Measurements from ENCODE around the gene SAP30. TPM values are rescaled to one million over a fixed set of nuclear protein-coding genes. Genes with fewer than 3 reads are reported as not detected.

The SAP30 gene, protein sequence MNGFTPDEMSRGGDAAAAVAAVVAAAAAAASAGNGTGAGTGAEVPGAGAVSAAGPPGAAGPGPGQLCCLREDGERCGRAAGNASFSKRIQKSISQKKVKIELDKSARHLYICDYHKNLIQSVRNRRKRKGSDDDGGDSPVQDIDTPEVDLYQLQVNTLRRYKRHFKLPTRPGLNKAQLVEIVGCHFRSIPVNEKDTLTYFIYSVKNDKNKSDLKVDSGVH
- 10 to 100 TPM; 14.8 to 32.3 (median 17.1) TPM for total RNA-seq
- polyA plus RNA-seq: 10 to 100 TPM; 10.7 to 14.0 TPM
- long read RNA-seq, donor 1, partial matches to known transcripts: 0 of 1 reads
- long read RNA-seq, donor 1, other reads (novel, unspliced or antisense): 1 of 1 reads
- long read RNA-seq, donor 2, transcript SAP30-201 (4 exons, 1,108 nt): major isoform, 83 of 101 reads
- long read RNA-seq, donor 2, partial matches to known transcripts: 18 of 101 reads
- long read RNA-seq, donor 2, other reads (novel, unspliced or antisense): 0 of 101 reads
- long read RNA-seq, donor 3, transcript SAP30-201 (4 exons, 1,108 nt): major isoform, 30 of 32 reads
- long read RNA-seq, donor 3, partial matches to known transcripts: 1 of 32 reads
- long read RNA-seq, donor 3, other reads (novel, unspliced or antisense): 1 of 32 reads

DNA sequence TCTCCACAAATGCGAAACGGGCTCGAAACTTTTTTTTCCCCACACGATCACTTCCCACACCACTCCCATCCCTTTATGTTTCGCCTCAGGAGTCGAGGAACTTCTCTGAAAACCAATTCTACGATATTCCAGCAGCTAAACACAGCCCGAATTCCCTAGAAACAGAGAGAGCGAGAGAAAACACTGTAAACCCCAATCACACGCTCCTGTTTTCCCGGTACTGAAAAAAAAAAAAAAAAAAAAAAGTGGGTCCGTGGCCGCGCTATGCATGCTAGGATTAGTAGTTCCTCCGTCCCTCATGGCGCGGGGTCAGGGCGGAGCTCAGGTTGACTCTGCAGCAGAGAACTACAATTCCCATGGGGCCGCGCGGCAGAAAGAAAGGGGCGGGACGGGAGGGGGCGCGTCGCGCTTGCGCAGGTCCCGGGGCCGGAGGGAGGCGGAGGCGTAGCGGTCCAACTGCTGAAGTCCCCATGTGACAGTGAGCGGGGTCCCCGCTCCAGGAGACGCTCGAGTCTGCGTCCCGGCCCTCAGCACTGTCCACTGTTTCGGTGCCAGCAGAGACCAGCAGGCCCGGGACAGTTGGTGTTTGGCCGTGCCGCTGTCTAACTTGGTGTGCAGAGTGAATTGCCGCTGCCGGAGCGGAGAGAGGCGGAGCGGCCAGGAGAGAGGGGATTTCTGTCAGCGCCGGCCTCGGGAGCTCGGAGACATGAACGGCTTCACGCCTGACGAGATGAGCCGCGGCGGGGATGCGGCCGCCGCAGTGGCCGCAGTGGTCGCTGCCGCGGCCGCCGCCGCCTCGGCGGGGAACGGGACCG lies at the start of gene SAP30:
SAP30 (plus strand) TSS at position 478 of the 815 bp plus-strand sequence; CDS start at position 707, 229 bp downstream.
- Histone ChIP-seq H3K27ac (peak within 1 kb of the TSS; percentile 76 to 92), H3K4me1 (ENCODE audit: insufficient read depth) (peaks cover 6% of the 10 kb centered on the region), H3K9me3 (no peaks in the 10 kb centered on the region), H3K4me3 (peak within 1 kb of the TSS; percentile 67), H3K27me3 (no peaks in the 10 kb centered on the region), H3K36me3 (no peaks in the 10 kb centered on the region)
- 1% methylated on average over 54 to 72 of the region's 72 CpGs for WGBS, 3 donors
- intact Hi-C loops (cut with DNase I): loop anchor here in 2 of 4 donors (2.0 to 5.0 kb wide), 2 partner anchors 36 to 38 kb away; partner anchors contain the start of gene HMGB2 (in 2 of the 2)
- TF ChIP-seq POLR2A (IDR thresholded peaks at IDR 0.05): peak; percentile 93
- TF ChIP-seq, protein P1, sequence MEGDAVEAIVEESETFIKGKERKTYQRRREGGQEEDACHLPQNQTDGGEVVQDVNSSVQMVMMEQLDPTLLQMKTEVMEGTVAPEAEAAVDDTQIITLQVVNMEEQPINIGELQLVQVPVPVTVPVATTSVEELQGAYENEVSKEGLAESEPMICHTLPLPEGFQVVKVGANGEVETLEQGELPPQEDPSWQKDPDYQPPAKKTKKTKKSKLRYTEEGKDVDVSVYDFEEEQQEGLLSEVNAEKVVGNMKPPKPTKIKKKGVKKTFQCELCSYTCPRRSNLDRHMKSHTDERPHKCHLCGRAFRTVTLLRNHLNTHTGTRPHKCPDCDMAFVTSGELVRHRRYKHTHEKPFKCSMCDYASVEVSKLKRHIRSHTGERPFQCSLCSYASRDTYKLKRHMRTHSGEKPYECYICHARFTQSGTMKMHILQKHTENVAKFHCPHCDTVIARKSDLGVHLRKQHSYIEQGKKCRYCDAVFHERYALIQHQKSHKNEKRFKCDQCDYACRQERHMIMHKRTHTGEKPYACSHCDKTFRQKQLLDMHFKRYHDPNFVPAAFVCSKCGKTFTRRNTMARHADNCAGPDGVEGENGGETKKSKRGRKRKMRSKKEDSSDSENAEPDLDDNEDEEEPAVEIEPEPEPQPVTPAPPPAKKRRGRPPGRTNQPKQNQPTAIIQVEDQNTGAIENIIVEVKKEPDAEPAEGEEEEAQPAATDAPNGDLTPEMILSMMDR (IDR thresholded peaks at IDR 0.05): no peak
- peak; percentile 98 to 100 (median 99) for DNase-seq

DNA sequence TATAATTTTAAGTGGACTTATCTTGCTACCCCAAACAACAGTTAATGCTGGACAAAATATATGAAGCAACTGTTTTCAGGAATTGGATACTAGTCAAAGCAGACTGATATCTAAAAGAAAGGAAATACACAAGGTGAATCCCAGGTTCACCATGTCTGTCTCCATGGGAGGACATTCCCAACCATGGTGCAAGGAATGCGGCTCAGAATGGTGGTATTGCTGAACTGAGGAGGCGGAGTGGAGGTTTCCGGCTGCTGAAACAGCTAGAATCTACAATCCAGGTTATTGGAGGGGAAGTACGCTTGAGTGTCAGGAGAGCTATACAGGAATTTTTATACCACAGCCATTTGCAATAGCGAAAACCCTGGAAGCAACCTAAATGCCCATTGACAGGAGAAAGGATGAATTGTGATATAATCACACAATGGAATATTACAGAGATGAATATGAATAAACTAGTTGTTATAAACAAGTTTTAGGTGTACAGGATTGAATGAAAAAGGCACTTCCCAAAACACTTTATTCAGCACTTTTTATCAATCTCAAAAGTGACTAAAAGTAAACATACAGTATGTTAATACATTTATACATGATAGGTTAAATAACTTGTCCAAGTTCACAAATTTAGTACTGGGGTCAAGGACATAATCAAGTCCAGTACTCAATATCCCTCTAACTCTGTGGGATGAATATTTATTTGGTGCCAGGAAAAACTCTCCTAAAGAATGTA lies 45.6 kb upstream of the SAP30 start:
- no peaks in the 10 kb centered on the region for H3K4me1 ChIP-seq (ENCODE audit: insufficient read depth)
- intact Hi-C loops (cut with DNase I): no loop called here
- no peaks in the 10 kb centered on the region for H3K36me3 ChIP-seq
- TF ChIP-seq, protein P1 (IDR thresholded peaks at IDR 0.05): no peak
- TF ChIP-seq EP300 (IDR thresholded peaks at IDR 0.05) (no peak), POLR2A (IDR thresholded peaks at IDR 0.05) (no peak)
- no peaks in the 10 kb centered on the region for H3K27me3 ChIP-seq
- H3K9me3 ChIP-seq: no peaks in the 10 kb centered on the region
- no peak overlapping the region for H3K27ac ChIP-seq
- H3K4me3 ChIP-seq: no peak overlapping the region
- 95 to 97% (median 96%) methylated on average over 5 of the region's 5 CpGs for whole genome bisulfite sequencing, 3 donors
- no peak for DNase-seq

DNA sequence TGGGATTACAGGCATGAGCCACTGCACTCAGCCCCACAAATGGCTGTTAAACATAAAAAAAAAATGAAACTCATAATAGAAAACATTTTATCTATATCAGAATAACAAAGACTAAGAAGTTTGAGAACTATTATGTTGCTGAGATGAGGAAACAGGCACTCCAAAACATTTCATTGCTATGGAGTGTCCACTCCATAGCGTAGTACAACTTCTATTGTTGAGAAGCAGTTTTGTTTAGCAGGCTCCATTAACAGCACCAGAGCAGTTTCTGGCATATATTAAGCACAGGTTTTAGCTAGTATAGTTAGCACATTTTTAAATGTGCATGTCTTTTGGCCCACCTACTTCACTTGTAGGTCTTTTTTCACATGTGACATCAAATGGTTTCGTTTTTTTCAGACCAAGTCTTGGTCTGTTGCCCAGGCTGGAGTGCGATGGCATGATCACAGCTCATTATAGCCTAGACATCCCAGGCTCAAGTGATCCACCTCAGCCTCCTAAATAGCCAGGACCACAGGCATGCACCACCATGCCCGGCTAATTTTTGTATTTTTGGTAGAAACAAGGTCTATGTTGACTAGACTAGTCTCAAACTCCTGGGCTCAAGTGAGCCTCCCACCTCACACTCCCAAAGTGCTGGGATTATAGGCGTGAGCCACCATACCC lies 42.4 kb upstream of the SAP30 start:
- Histone ChIP-seq H3K9me3 (no peaks in the 10 kb centered on the region), H3K36me3 (no peaks in the 10 kb centered on the region), H3K4me3 (no peak overlapping the region), H3K27me3 (no peaks in the 10 kb centered on the region), H3K27ac (no peak overlapping the region), H3K4me1 (ENCODE audit: insufficient read depth) (peaks cover 2% of the 10 kb centered on the region)
- no peak for DNase-seq
- intact Hi-C loops (cut with DNase I): no loop called here
- WGBS, 3 donors: 88 to 95% (median 92%) methylated on average over 5 of the region's 5 CpGs
- TF ChIP-seq POLR2A (IDR thresholded peaks at IDR 0.05): no peak
- TF ChIP-seq EP300 (IDR thresholded peaks at IDR 0.05): no peak
- TF ChIP-seq, protein P1 (IDR thresholded peaks at IDR 0.05): no peak
